Hindlimb muscle (tissue), 1 donor: ENCODE results near the gene PLEKHG4B. TPM values are rescaled to one million over a fixed set of nuclear protein-coding genes. Genes with fewer than 3 reads are reported as not detected.

ENCODE experiments used
- DNase-seq: peaks from one replicate; pipeline ENCODE4 v3.0.0-alpha.2; 2013
- polyA plus RNA-seq: library from polyadenylated mRNA; unstranded; fragments of 120-200 nt; gene quantifications from one replicate; pipeline ENCODE4 v1.2.1, GENCODE V29; 2013; ENCODE audit not compliant: insufficient read length

PLEKHG4B gene
- polyA plus RNA-seq, 1 donor = 0.39 TPM

DNA sequence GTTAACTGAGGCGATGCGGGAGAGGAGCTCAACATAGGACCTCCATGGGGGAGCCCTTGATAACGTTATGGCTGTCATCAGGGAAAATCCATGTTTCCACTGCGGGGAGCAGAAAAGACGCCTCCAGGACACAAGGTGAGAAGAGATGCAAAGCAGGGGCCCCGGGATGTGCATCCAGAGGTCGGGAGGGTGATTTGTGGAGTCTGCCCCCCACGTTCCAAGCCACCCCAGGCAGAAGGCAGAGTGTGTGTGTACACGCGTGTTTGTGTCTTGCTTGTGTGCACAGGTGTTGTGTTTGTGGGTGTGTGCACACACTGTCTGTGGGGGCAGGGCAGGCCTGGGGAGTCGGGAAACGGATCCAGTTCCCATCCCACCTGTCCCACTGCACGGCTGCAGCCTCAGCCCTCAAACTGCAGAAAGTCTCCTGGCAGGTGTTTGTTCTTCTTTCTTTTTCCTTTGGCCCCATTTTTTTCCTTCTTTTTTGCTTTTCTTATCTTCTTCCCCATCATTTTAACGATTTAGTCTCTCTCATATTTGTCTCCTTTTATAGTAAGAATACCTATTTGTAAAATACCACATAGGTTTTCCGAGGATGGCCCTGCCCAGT lies 17.4 kb upstream of the PLEKHG4B start:
- DNase-seq = no peak

GRCh38 chr5:75331-76320 lies 16.3 kb upstream of the PLEKHG4B start:
- no peak for DNase-seq

DNA sequence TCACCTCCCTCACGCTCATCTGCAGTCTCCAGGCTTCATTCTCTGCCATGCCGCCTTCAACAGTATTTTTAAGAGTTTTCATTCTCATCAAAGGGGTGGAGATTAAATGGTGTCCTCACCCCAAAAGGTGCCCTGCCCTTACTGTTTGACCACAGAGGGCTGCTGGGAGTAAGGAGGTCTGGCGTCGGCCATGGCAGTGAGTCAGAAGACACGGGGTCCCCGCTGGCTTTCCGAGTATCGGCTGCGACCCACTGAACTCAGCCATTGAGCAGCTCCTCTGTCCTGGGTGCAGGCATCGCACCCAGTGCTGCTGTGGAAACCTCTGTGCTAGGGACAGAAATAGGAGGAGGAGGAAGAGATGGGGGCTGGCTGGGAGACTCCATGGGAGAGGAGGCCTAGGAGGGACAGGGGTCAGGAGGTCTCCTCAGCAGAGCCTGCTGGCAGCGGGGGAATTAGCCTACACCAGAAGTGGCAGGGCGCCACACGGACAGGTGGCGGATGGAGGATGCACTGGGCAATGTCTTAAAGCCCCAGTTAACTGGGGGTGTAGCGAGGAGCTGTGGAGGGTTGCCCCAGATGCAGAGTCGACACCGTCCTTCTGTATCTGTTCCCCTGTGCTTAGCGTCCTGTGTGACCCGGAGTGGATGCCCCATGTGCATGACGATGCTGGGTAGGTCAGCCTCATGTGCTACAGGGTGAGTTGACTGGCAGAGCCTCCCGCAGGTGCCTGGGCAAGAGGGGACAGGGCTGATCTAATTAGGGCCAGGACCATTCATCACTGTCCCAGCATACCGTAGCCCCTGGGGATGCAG lies 15.4 kb upstream of the PLEKHG4B start:
- no peak for DNase-seq

GRCh38 chr5:77170-77501 lies 14.8 kb upstream of the PLEKHG4B start:
- no peak for DNase-seq

DNA sequence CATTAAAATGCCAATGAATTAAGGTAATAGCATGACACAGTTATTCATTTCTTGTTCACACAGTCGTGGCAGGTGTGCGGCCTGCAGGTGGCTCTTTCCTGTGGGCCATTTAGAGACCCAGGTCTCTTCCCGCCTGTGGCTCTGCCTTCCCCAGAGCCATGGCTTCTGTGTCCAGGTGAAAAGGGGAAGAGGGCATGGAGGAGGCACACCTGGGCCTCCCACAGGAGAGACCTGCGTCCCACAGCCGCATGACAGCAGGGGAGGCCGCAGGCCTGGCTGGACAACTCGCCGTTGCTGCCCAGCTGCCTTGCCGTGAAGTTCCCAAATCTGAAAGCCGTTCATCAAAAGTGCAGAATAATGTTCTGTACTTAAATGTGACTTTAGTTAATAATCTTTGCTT lies 14.4 kb upstream of the PLEKHG4B start:
- DNase-seq = no peak

GRCh38 chr5:77957-78804 lies 13.8 kb upstream of the PLEKHG4B start:
- DNase-seq = no peak

DNA sequence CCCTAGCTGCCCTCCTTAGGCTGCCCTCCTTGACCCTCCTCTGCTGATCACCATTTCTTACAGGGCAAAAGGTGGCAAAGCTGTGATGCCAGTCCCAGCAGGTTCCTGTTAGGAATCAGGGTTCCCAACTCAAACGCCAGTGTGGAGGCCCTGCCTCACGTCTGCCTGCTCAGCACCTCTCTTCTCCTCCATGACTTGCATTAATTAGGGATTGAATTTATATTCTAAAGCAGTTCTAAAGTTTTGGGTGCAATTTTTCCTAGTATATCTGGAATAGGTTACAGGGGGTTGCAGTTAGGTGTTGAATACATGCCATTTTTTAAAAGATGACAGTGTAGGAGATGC lies 13.2 kb upstream of the PLEKHG4B start:
- DNase-seq = no peak

DNA sequence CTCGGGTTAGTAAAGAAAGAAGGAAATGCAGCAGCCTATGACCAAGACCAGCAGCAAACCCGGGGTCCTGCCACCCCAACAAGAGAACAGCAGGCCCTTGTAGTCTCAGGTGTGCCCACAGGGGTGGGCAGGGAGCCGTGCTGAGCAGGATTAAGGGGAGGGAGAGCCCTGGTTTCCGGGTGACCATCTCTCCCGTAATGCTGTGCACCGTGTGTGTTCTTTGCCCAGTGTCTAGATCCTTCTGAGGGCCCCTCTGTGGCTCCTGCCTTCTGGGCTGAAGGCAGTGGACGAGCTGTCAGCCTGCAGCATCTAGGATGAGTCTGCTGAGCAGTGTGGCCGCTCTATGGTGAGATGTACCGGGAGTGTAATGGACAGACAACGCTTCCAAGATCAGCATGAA lies 12.7 kb upstream of the PLEKHG4B start:
- no peak for DNase-seq

GRCh38 chr5:79821-80220 lies 12.1 kb upstream of the PLEKHG4B start:
- no peak for DNase-seq

DNA sequence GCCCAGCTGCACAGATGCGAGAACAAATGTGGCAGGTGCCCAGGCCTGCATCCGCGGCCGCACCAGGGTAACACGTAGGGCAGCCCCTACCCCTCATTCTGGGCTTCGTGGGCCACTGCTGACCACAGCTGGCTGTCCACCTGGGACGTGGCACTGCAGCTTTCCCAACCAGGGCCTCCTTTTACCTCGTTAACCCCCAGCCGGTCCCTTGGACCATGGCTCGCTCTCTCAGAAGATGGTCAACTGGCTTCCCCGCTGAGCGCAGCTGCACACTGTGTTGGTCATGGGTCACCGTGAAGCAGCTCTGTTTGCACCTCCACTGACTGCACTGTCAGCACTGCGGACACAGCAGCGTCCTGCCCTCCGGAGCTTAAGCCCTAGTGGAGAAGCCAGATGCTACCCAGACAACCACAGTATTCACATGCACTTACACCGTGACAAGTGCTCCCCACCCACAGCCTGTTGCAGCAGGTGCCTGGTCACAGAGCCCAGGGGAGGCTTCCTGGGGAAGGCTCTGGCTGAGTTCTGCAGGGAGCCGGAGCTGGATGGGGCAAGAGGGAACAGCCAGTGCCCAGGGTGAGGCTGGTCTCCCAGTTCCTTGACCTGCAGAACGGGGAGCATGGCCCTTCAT lies 10.5 kb upstream of the PLEKHG4B start:
- DNase-seq = no peak

GRCh38 chr5:82097-82496 lies 9.9 kb upstream of the PLEKHG4B start:
- DNase-seq = no peak

DNA sequence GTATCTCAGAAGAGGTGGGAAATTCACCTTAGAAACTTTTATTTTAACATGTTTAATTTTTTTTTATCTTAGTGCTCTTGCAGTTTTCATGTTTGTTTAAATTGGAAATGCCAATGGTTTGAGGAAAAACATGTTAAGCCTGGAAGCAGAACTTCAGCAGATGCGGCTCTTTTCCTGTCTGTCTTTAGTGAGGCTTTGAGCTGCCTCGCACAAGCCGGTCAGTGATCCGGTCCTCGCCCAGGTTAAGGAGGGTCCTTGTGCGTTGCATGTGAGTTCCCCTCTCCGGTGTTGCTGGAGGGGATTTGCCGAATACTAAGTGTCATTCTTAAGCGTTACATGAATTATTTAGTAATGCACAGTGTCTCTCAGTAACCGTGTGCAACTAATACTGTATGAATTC lies 9.4 kb upstream of the PLEKHG4B start:
- no peak for DNase-seq

GRCh38 chr5:83029-83428 lies 8.9 kb upstream of the PLEKHG4B start:
- no peak for DNase-seq

GRCh38 chr5:85334-85995 lies 6.5 kb upstream of the PLEKHG4B start:
- DNase-seq = no peak

DNA sequence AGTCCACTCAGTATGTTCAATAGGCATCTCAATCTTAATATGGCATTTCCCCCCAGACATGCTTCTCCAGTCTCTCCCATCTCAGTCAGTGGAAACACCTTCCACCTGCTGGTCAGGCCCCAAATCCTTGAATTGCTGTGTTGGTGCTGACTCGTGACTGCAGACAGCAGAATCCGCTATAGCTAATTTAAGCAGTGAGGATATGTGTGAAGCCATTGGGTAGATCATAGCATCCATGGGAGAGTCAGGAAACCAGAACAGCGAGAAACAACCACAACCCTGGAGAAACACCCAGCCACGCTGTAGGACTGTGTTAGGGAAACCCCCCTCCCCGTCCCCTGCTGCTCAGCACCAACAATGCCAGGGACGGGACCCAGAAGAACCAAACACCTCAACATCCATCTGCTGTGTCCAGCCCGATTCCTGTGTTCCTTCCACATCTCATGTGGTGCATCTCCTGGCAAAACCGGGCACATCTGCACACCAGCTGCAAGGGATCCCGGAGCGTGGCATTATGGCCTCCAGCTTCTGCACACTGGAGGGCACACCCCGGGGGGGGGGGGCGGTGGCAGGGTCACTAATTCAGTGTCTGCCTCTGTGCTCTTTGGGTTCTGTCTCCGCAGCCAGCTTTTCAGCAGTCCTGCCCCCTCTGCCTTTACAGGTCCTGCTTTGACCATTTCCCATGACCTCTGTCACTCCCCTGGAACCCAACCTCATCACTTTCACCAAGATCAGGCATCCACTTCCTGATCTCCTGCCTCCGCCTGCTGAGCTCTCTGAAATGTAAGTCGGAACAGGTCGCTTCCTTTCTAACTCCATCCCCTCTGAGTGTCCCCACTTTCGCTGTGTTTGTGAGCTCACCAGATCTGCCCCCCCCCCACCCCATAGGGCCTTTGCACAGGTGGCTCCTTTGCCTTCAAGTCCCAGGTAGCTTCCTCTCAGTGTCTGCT lies 2.4 kb upstream of the PLEKHG4B start:
- DNase-seq = no peak

GRCh38 chr5:90590-91547 lies 1.1 kb upstream of the PLEKHG4B start:
- no peak for DNase-seq

- DNase-seq = no peak
Observed at GRCh38 chr5:92401-93220, 643 bp downstream of the PLEKHG4B start.
